Panc1 (cell line): Measurements from ENCODE around the gene HIPK4.
"Not testable (repeated sequence)": the region's sequence is repeated elsewhere in the genome, so short reads cannot be mapped to it uniquely, and the experiment has no call there.

Experiments used
- CTCF ChIP-seq: fragments of 450-650 bp; IDR thresholded peaks from 2 replicates; pipeline ENCODE4 v1.5.1; 2017; ENCODE audit warnings: mild to moderate bottlenecking
- POLR2AphosphoS5 ChIP-seq: IDR thresholded peaks from 2 replicates; pipeline ENCODE4 v1.6.1; 2012; ENCODE audit warnings: mild to moderate bottlenecking, low read depth, low read length, moderate library complexity
- REST ChIP-seq, 2 experiments: IDR thresholded peaks; 2 replicates each; pipeline ENCODE4 v1.6.1; 2011 to 2012; ENCODE audit warnings: low read depth in 2 of 2, control low read depth in 1 of 2, low read length in 1 of 2, mild to moderate bottlenecking in 1 of 2, moderate library complexity in 1 of 2; ENCODE audit not compliant: insufficient read depth in 1 of 2
- SIN3A ChIP-seq: IDR thresholded peaks from 2 replicates; pipeline ENCODE4 v1.6.1; 2012; ENCODE audit warnings: low read depth, mild to moderate bottlenecking, low read length, moderate library complexity, borderline replicate concordance; ENCODE audit not compliant: insufficient read depth
- TCF7L2 ChIP-seq: IDR thresholded peaks from 2 replicates; pipeline ENCODE4 v1.6.1; 2011; ENCODE audit warnings: mild to moderate bottlenecking, low read depth, low read length, inconsistent platforms

GRCh38 chr19:40408598-40408925, 18.6 kb upstream of the HIPK4 start:
- TF ChIP-seq CTCF; REST (IDR thresholded peaks at IDR 0.05; ENCODE audit: insufficient read depth in 1 of 2, low read depth in 2 of 2, low read length in 1 of 2); POLR2AphosphoS5; TCF7L2; SIN3A: not testable (repeated sequence)
